NCI-H82 (cell line): ENCODE data around the gene COL5A2.

ENCODE experiments used
- DNase-seq: peaks from one replicate; lab custom pipeline; 2025; lab: John Stamatoyannopoulos, UW

The COL5A2 gene

DNA sequence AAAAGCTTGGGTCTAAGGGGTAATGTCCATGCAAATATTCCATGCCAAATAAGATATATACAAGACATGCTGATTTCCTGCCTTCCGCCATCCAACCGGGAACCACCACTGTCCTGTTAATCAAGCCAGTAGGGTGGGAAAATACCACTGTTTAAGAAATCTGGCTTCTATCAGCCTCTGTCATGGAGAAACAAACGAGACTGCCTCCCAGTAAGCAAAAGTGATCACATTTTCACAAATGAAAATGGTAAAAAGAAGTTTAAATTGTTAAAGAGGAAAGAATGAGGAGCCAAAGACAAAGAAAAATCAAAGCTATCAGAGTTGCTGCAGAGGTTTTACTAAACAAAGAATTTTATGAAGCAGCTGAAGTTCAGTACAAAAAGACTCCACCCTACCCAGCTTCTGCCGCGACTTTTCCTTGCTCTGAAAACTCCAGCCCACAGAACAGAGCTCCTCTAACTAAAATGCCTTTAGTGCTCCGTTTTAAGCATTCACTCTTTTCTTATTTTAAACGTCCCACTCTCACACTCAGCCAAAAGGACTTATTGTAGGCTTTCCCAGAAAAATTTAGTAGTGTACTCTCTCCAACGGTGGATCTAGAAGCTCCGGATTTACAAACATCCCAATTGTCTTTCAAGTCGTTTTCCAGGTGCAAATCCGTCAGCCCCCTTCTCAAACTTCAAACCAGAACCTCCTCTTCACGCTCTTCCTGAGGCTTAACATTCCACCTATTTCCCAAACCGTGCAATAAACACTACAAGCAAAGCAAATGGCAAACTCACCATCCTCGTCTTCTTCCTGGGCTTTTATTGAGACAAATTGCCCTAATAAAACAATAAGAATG is 613 bp downstream of the COL5A2 start:
- DNase-seq, result no peak

DNA sequence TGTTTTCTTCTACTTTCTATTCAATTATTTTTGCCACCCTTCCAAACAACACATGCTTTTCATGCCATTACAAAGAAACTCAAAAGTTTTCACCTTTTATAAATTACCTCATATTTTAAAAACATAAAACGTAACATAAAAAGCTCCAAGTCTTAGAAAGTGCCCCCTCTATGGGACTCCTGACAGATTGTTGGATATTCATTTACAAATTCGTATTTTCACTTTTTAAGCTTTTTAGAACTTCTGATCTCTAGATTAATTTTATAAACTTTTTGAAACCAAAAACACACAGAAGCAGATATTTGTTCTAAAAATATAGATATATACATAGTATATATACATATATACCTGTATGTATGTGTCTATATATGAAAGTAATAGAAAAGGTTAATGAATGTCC is 1.5 kb downstream of the COL5A2 start:
- DNase-seq, result no peak

DNA sequence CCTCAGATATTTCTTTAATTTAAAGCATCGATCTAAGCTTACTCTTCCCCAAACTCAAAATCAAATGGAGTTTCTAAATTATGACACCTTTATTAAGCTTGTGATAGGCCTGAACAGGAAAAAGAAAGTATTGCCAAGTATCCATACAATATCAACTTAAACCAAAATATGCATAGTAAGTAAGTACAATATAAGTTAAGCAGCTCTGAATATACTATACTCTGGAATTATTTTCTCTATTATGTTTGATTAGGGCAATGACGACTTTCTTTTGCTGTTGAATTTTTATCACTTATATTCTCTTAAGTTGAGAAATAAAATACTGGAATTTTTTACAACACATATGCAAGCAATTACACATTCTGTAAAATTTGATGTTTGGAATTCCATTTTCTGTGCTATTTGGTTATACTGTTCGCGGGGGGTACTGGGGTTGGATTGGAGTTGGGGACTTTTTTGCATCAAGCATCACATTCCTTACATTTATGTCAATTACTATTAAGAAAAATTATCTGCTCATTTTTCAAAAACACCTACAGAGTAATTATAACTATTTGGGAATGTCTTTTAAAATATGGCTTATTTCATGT is 2.2 kb downstream of the COL5A2 start:
- no peak for DNase-seq

DNA sequence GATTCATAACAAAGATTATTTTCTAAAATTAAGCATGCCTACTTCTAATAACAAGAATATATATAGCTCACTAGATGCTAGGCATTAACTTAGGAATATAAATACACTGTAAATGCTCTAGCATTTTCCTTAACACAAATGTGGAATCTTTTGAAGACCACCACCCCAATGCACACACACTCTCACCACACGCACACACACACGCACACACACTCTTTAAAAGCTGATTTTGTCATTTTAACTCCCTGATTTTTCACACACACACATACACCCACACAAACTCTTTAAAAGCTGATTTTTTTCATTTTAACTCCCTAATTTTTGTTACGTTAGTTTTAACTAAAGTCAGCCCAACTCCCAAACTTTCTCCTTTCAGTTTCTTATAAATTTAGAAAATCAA is 3.0 kb downstream of the COL5A2 start:
- no peak for DNase-seq

DNA sequence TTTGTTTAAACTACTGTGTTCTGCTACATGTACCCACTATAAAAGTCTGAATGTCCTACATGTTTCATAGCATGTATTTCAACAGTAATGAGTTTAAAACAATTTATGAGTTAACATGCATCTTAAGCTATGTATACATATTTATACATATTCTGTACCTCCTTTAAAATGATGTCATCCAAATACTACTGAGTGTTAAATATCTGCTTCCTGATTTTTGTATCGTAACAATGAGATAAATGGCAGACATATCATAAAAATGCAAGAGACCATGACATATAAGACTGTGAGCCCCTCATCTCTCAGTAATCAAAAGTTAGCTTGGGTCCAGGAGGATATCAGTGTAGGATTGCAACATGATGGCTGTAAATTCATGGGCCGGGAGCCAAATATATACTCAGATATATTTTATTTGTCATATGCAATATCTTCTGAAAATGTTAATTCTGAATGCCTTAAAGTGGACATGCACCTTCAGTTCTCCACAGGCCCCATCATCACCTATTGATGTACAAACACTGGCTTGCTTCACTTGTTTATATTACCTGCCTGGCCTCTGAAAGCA is 3.6 kb downstream of the COL5A2 start:
- DNase-seq, result no peak

DNA sequence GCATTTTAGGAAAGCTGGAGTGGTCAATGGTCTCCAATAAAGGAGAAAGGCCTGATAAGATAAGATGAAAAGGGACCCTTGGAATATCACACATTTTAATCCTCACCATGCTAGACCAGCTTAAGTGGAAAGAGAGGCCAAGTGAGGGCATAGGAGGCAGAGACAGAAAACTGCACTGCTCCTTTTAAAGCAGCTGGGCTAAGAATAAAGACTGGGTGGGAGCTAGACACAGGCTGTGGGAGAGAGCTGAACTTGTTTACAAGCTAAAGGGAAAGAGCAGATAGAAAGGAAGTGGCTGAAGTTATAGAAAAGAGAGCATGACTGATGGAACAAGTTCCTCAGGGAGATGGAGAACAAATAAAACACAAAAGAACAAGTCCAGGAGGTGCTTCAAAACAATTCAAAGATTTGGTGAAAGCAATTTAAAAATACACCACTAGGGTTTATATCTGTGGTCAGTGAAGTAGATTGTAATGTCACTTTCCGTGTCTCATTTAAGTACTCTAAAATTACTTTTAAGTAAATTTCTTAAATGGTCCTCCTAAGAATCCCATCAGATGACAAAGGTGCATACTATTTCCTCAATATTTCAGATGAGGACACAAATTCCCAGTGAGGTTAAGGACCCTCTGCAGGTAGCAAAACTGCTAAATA is 7.5 kb downstream of the COL5A2 start:
- DNase-seq, result peak; percentile 47

DNA sequence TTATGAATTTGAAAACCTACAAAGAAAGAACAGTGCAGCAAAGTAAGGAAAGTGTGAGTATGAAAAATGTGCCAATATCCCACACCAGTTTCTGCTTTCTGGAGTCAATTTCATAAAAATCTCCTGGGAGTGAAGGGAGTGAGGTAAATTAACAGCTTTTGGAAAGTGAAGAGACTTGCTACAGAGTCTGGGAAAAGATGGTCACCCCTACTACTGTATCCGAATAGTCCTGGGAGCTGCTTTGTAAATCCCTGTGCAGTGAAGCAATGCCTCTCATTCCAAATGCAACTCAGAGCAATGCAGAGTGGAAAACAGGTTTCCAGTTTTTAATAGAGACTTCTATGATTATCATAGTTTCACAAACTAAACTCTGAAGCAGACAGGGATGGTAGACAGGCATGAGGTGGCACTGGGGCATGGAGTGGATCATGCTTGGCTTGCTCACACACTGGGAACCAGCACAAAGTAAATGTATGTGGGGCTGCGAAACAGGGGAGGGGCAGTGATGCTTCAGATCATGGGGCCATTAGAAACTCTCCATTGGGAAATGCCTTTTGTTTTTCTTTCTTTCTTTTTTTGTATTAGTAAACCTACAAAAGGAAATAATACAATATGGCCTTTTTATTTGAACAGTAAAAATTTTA is 10.6 kb downstream of the COL5A2 start:
- no peak for DNase-seq

DNA sequence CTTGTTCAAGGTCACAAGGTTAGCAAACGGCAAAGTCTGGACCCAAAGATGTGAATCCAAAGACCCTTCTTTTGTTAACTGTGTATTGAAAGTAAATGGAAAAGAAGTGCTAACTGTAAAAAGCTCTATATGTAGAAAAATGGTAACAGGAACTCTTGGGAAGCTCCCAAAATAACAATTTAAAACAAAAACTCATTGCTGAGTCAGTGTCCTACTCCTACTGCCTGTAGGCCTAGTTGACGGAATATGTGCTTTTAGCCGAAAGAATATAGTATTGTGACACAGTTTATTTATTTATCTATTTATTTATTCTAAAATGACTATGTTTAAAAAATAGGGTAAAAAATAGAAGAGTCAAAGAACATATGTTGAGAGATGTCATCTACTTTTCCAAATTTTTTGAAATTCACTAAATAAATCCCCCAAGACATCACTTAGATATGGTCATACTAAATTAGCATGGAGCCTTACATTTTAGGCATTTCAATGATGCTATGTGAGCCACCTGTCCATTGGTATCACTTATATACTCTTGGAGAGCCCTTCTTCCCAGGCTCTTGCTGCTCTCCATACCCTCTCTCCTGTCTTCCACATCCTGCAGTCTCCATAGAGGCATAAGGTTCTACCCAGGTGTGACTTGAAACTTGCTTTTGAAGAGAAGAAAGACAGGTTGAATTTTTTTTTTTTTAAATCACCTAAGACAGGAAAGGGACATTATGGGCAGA is 13.7 kb downstream of the COL5A2 start:
- no peak for DNase-seq

DNA sequence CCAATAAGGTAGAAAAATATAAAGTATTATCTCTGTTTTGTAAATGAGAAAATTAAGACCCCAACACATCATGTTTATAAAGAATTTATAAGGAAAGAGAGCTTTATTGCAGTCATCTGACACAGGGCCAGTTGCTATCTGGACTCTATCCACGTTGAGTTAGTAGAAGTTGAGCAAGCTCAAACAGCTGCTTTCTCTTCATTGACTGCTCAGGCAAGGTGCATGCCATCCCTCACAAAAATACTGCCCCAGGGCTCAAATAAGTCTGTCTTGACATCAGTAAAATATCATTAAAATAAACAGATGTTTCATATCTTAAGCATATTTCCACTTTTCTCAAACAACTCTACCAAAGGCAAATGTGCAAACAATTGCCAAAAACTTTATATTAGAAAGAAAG is 14.8 kb downstream of the COL5A2 start:
- DNase-seq, result no peak

DNA sequence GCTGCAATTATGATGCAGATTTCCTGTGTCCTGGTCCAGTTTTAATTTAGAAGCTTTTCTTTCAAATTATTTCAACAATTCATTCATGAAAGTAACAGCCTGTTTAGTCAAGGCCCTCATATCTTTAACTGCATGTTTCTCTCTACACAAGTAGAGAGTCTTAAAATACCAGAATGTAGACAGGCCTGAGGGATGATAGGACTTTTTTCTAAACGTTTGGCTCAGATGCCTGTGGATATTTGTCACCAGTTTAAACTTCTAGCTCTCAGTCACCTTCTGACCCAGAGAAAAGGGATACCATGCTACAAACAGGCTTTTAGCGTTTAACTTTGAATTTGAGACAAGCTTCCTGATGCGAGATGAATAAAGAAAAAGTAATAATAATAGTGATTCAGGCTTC is 15.7 kb downstream of the COL5A2 start:
- DNase-seq, result no peak

DNA sequence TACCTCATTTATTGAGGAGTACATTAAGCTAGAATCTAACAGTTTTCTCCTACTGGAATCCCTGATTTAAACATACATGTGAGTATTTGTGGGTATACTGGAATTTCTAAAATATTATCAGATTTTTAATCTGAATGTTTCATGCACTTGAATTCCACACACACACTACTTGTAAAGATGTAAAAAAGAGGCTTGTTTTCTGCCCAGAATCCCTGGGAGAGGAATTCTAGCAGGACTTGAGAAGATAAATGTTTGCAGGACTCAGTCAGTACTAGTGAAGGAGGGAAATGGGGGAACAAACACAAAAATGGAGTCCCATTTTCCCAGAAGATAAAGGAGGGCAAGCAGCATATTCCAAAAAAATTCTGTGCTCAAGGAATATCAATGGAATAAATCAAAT is 17.0 kb downstream of the COL5A2 start:
- no peak for DNase-seq

DNA sequence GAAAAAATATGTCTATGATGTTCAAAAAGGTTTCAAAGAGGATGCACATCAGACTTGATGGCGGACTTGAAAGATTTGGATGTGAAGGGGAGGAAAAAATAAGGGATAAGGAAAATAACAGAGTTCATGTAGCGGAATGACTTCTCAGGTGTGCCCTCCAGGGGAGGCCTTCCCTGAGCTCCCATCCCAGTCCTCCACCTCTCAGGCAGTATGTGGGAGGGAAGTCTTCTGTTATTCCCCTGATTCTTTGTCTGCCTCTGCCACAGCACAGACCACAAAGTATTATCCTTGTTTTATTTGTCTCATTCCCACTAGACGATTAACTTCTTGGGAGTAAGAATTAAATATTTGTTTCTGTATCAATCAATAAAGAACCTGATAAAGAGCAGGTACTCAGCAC is 17.7 kb downstream of the COL5A2 start:
- DNase-seq, result no peak

DNA sequence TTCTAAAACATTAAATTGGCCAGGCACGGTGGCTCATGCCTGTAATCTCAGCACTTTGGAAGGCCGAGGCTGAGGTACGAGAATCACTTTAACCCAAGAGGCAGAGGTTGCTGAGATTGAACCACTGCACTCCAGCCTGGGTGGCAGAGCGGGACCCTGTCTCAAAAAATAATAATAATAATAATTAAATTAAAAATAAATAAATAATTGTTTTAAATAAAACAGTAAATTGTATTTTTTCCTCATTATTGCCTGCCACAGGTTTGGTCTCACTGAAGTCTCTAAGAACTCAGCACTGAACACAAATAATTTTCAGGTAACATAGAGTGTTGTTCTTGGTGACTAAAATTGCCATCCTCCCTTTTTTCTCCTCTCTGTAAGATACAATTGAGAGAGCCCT is 19.8 kb downstream of the COL5A2 start:
- DNase-seq, result no peak

DNA sequence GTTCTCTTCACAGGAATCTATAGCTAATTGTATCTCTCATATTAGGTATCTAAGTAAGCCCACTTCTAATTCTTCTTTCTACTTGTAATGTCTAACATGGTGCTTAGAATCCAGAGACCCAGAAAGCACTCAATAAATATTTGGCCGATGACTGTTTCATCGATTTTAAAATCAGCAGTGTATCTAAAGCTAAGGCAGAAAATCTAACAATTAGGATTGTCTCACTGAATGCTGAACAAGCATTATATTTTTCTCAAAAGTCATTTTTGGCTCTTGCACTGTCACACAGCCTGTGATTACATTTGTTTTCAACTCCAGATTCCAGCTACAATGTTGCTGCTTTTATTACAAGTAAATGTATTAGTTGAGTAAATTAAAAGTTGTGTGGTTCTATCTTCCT is 20.3 kb downstream of the COL5A2 start:
- no peak for DNase-seq

DNA sequence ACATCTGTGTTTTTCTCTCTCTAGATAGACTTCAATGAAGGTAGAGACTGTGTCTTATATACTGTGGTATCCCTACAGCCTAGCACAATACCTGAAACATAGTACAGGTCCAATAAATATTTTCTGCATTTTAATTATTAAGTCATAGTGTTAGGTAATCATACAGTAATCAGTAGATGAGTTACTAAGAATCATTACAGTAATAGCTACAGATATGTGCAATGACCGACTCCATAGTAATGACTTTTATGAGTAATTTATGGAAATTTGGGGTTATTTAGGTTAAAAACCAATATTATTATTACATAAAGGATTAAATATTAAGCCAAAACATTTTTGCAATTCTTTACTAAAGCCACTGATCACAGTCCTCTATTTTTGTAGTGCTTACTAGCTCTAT is 21.6 kb downstream of the COL5A2 start:
- no peak for DNase-seq

DNA sequence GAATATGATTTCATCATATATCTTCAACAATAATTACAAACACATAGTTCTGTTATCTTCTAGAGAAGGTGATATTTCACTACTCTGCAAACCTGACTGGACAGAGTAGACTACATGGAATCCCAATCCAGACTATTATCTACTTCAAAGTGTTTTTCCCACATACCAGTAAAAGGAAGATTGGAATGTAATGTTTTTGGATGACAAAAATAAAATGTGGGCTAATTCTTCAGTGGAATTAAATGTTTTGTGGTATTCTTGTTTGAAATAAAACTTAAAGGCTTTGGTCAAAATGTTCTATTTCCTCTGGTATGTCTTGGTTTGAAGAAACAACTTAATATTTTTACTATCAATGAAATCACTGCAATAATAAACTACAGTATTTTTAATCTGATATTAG is 22.1 kb downstream of the COL5A2 start:
- no peak for DNase-seq

DNA sequence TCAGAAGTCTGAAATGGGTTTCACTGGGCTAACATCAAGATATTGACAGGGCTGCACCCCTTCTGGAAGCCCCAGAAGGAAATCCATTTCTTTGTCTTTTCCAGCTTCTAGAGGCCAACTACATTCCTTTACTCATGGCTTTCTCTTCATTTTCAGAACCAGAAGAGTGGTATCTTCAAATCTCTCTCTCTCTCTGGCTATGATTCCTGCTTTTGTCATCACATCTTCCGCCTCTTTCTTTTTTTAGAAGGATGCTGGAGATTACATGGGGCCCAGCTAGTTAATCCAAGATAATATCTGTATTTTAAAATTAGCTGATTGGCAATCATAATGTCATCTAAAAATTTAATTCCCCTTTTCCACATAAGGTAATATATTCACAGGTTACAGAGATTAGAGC is 23.8 kb downstream of the COL5A2 start:
- DNase-seq, result no peak

DNA sequence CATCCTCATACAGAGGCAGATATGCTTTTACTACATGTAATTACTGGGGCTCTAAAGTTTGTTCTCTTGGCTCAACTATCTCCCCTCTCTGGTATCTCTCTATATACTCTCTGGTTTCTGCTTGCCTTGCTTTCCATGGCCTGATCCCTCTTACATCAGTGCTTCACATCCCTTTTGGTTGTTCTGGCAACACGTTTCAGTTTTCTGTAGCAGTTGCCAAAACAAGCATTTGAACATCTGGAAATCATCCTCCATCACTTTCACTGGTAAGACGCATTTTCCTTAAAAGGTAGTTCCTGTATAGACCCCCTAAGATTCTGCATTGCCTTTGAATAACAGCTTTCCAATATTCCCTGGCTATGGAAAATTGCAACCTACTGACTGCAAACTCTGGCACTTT is 25.9 kb downstream of the COL5A2 start:
- DNase-seq, result no peak

DNA sequence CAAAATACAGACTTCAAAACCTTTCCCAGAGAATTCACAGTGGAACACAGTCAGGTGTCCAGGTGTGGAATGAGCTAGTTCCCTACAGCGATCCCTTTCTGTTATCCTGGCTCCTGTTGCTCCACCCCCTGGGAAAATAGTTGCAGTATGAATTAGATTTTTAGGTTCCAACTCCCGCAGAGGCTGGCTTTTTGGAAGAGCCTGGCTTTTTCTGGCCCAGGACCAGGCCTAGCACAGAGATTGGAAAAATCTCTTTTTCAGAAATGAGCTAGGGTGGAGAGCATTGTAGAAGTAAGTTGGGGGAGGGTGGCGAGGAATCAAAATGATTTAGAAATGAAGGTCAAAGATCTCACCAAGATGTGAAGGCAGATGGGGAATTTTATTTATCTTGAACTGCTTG is 27.1 kb downstream of the COL5A2 start:
- no peak for DNase-seq

DNA sequence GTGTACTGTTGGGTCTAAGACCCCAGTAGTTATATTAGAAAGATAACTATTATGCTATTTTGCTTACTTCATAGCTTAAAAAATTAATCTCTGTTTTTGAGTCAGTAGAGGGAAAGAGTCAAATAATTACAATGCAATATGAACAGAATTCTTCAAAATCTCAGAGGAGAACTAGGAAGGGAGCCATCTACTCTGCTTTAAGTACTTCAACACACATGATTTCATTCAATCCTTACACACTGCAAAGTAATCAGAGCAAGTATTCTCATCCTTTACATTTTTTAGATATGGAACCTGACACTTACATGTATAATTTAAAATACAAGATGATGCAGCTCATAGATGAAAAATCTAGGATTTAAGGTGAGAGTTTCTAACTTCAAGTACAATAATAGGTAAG is 27.7 kb downstream of the COL5A2 start:
- no peak for DNase-seq

DNA sequence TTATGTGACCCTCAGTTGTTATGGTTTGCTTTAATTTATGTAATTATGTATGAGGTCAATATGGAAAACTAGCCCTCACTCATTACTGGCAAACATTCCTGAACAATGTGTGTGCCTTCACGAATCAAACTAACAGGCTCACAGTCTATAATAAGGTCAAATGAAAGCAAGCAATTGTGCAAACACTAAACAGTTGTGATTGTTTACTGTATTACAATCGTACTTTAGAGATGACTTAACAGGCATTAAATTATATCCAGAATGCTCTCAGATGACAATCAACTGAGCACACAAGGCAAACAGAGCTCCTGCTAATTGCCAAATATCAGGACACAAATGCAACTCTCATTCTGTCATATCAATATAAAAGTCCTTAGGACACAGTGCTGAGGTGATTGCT is 29.5 kb downstream of the COL5A2 start:
- no peak for DNase-seq

DNA sequence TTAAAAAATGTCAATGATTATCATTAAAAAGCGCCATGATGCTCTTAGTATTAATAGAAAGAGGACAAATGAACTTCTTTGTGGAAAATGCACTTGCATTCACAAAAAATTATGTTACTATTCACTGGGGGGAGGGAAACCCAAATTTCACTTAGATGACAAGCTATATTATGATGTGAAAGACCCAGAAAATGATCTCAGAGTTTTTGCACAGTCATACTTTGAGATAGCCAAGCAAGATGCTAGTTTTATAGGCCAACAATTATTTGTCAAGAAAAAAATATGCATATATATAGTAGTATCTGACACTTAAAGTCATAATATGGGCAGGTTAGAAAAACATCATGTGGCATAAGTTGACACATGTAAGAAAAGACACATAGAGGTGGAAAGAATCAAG is 31.6 kb downstream of the COL5A2 start:
- no peak for DNase-seq
